H1 (cell line): ENCODE results near the gene CTU1. TPM values are rescaled to one million over a fixed set of nuclear protein-coding genes. Genes with fewer than 3 reads are reported as not detected.

Source experiments
- polyA plus RNA-seq, 7 experiments: library from polyadenylated mRNA; depleted of rRNA in 3 of 7; stranded (reverse) in 5 of 7; unstranded in 2 of 7; fragments of >200 nt in 5 of 7; fragments of 200-250 nt in 2 of 7; gene quantifications; 1 replicate in 5 of 7; 2 replicates in 1 of 7; 4 replicates in 1 of 7; pipeline versions ENCODE4 v1.2.1 to v1.2.3, GENCODE V29; 2011 to 2013; ENCODE audit warnings: missing spikeins in 2 of 7, mixed read lengths in 2 of 7
- total RNA-seq: library from RNA; stranded (reverse); fragmentation: NEBNext Ultra II Directional; extraction: Animal tissue kit (Norgen Biotek cat#: 25700); gene quantifications from 2 replicates; pipeline ENCODE4 v1.2.1, GENCODE V29; 2021
- TF ChIP-seq, protein P1 (sequence below), 3 experiments: IDR thresholded peaks; 1 replicate in 2 of 3; 2 replicates in 1 of 3; pipeline versions ENCODE4 v1.5.1 to v1.6.1; 2011; ENCODE audit warnings: low read length in 3 of 3, mild to moderate bottlenecking in 3 of 3, inconsistent platforms in 2 of 3, low read depth in 1 of 3, moderate library complexity in 1 of 3; ENCODE audit not compliant: insufficient read depth in 1 of 3; ENCODE audit errors: control extremely low read depth in 1 of 3

The CTU1 gene
- total and polyA plus RNA-seq, 2 of the 8 experiments (the other 6 are each of a cell fraction or from before 2014, with no cell fraction given), result 4.6 to 7.2 TPM

DNA sequence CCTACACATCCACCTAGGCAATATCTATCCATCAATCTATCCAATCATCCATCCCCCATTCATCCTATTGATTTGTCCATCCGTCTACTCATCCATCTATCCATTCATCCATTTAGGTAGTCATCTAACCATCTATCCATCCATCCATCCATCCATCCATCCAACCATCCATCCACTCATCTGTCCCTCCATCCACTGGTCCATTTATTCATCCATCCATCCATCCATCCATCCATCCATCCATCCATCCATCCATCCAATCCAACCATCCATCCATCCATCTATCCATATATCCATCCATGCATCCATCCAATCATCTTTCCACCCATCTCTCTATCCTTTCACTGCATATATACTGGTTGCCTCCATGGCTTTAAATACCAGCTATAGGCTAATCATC, 47.2 kb downstream of the CTU1 start (continued):
- TF ChIP-seq, protein P1, sequence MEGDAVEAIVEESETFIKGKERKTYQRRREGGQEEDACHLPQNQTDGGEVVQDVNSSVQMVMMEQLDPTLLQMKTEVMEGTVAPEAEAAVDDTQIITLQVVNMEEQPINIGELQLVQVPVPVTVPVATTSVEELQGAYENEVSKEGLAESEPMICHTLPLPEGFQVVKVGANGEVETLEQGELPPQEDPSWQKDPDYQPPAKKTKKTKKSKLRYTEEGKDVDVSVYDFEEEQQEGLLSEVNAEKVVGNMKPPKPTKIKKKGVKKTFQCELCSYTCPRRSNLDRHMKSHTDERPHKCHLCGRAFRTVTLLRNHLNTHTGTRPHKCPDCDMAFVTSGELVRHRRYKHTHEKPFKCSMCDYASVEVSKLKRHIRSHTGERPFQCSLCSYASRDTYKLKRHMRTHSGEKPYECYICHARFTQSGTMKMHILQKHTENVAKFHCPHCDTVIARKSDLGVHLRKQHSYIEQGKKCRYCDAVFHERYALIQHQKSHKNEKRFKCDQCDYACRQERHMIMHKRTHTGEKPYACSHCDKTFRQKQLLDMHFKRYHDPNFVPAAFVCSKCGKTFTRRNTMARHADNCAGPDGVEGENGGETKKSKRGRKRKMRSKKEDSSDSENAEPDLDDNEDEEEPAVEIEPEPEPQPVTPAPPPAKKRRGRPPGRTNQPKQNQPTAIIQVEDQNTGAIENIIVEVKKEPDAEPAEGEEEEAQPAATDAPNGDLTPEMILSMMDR (IDR thresholded peaks at IDR 0.05; ENCODE audit: control extremely low read depth in 1 of 3, insufficient read depth in 1 of 3, low read depth in 1 of 3, low read length in 3 of 3), result no peak
